ENCODE measurements around the gene TYK2.
"Not testable (repeated sequence)": the region's sequence is repeated elsewhere in the genome, so short reads cannot be mapped to it uniquely, and the experiment has no call there.

Gene TYK2

GRCh38 chr19:10411224-10411623, 30.9 kb upstream of the TYK2 start:
- in situ Hi-C loops (cut with MboI; ENCODE audit: low pct_unique_long_range_greater_than_20kb, low sequenced_read_pairs); DNase-seq: not testable (repeated sequence)

- peak; percentile 74 for DNase-seq
- in situ Hi-C loops (cut with MboI; ENCODE audit: low pct_unique_long_range_greater_than_20kb, low sequenced_read_pairs) = no loop called here
Measured at GRCh38 chr19:10408511-10409283, 28.3 kb upstream of the TYK2 start.

- DNase-seq = no peak
- in situ Hi-C loops (cut with MboI; ENCODE audit: low pct_unique_long_range_greater_than_20kb, low sequenced_read_pairs) = no loop called here
Measured at GRCh38 chr19:10407096-10407495, 26.7 kb upstream of the TYK2 start.

- in situ Hi-C loops (cut with MboI; ENCODE audit: low pct_unique_long_range_greater_than_20kb, low sequenced_read_pairs) = no loop called here
- DNase-seq = no peak
Measured at GRCh38 chr19:10406191-10406590, 25.8 kb upstream of the TYK2 start.

- in situ Hi-C loops (cut with MboI; ENCODE audit: low pct_unique_long_range_greater_than_20kb, low sequenced_read_pairs) = no loop called here
Measured at GRCh38 chr19:10404888-10405820, 24.8 kb upstream of the TYK2 start.

GRCh38 chr19:10403137-10404021, 23.0 kb upstream of the TYK2 start, which contains the start of gene CDC37:
Gene CDC37, minus strand, starts transcription at chr19:10403542. Its CDS starts 63 bp downstream, at chr19:10403479.
- DNase-seq = peak; percentile 97
- in situ Hi-C loops (cut with MboI; ENCODE audit: low pct_unique_long_range_greater_than_20kb, low sequenced_read_pairs) = no loop called here

More at GRCh38 chr19:10404888-10405820, 24.8 kb upstream of the TYK2 start:
- no peak for DNase-seq

GRCh38 chr19:10402441-10403038, 22.2 kb upstream of the TYK2 start:
- peak; percentile 38 for DNase-seq
- in situ Hi-C loops (cut with MboI; ENCODE audit: low pct_unique_long_range_greater_than_20kb, low sequenced_read_pairs) = no loop called here

- DNase-seq = no peak
- in situ Hi-C loops (cut with MboI; ENCODE audit: low pct_unique_long_range_greater_than_20kb, low sequenced_read_pairs) = loop anchor here (10.0 kb wide), 1 partner anchor 135 kb away; no protein-coding TSS in a partner anchor
Measured at GRCh38 chr19:10399878-10400277, 19.5 kb upstream of the TYK2 start.

GRCh38 chr19:10399340-10399739, 19.0 kb upstream of the TYK2 start:
- DNase-seq = not testable (repeated sequence)
- in situ Hi-C loops (cut with MboI; ENCODE audit: low pct_unique_long_range_greater_than_20kb, low sequenced_read_pairs) = loop anchor here (10.0 kb wide), 1 partner anchor 135 kb away; no protein-coding TSS in a partner anchor

GRCh38 chr19:10398819-10399218, 18.4 kb upstream of the TYK2 start:
- in situ Hi-C loops (cut with MboI; ENCODE audit: low pct_unique_long_range_greater_than_20kb, low sequenced_read_pairs) = loop anchor here (10.0 kb wide), 1 partner anchor 134 kb away; no protein-coding TSS in a partner anchor
- DNase-seq = no peak

- no peak for DNase-seq
- in situ Hi-C loops (cut with MboI; ENCODE audit: low pct_unique_long_range_greater_than_20kb, low sequenced_read_pairs) = loop anchor here (10.0 kb wide), 1 partner anchor 131 kb away; no protein-coding TSS in a partner anchor
Measured at GRCh38 chr19:10395917-10396316, 15.5 kb upstream of the TYK2 start.

GRCh38 chr19:10395436-10395835, 15.1 kb upstream of the TYK2 start:
- in situ Hi-C loops (cut with MboI; ENCODE audit: low pct_unique_long_range_greater_than_20kb, low sequenced_read_pairs) = loop anchor here (10.0 kb wide), 1 partner anchor 131 kb away; no protein-coding TSS in a partner anchor

GRCh38 chr19:10395003-10395402, 14.6 kb upstream of the TYK2 start:
- in situ Hi-C loops (cut with MboI; ENCODE audit: low pct_unique_long_range_greater_than_20kb, low sequenced_read_pairs) = loop anchor here (10.0 kb wide), 1 partner anchor 130 kb away; no protein-coding TSS in a partner anchor
- DNase-seq = no peak

More at GRCh38 chr19:10395436-10395835, 15.1 kb upstream of the TYK2 start:
- DNase-seq = no peak

- DNase-seq = no peak
- in situ Hi-C loops (cut with MboI; ENCODE audit: low pct_unique_long_range_greater_than_20kb, low sequenced_read_pairs) = loop anchor here (10.0 kb wide), 1 partner anchor 128 kb away; no protein-coding TSS in a partner anchor
Measured at GRCh38 chr19:10393137-10393536, 12.8 kb upstream of the TYK2 start.

GRCh38 chr19:10392120-10392519, 11.7 kb upstream of the TYK2 start:
- DNase-seq = no peak
- in situ Hi-C loops (cut with MboI; ENCODE audit: low pct_unique_long_range_greater_than_20kb, low sequenced_read_pairs) = loop anchor here (10.0 kb wide), 1 partner anchor 127 kb away; no protein-coding TSS in a partner anchor

- in situ Hi-C loops (cut with MboI; ENCODE audit: low pct_unique_long_range_greater_than_20kb, low sequenced_read_pairs) = loop anchor here (10.0 kb wide), 1 partner anchor 126 kb away; no protein-coding TSS in a partner anchor
Measured at GRCh38 chr19:10390652-10391286, 10.4 kb upstream of the TYK2 start.

GRCh38 chr19:10389863-10390262, 9.5 kb upstream of the TYK2 start:
- in situ Hi-C loops (cut with MboI; ENCODE audit: low pct_unique_long_range_greater_than_20kb, low sequenced_read_pairs) = loop anchor here (10.0 kb wide), 1 partner anchor 125 kb away; no protein-coding TSS in a partner anchor
- DNase-seq = no peak

More at GRCh38 chr19:10390652-10391286, 10.4 kb upstream of the TYK2 start:
- DNase-seq = peak; percentile 75

Measured in KBM-7 (cell line).